WI38 (cell line): ENCODE measurements around the gene AGAP1.

ENCODE experiments used
- H3K4me3 ChIP-seq: 2 replicates; pipeline ENCODE4 v1.5.1; 2011; ENCODE audit warnings: low read depth, mild to moderate bottlenecking, control low read depth, low read length
- CTCF ChIP-seq: IDR thresholded peaks from 2 replicates; pipeline ENCODE4 v1.5.1; 2012; ENCODE audit warnings: low read depth, mild to moderate bottlenecking, control low read depth, low read length

AGAP1 gene

GRCh38 chr2:235658351-235659174 is 164.7 kb downstream of the AGAP1 start:
- TF ChIP-seq CTCF = no peak
- H3K4me3 ChIP-seq = no peak overlapping the region

- no peak for TF ChIP-seq CTCF
These were observed 166.0 kb downstream of the AGAP1 start for GRCh38 chr2:235659767-235660322.

GRCh38 chr2:235660484-235661082 is 166.7 kb downstream of the AGAP1 start:
- TF ChIP-seq CTCF = no peak
- H3K4me3 ChIP-seq = no peak overlapping the region

More at GRCh38 chr2:235659767-235660322, 166.0 kb downstream of the AGAP1 start:
- 0 out of 2 replicates have a peak overlapping the region, but pooled peaks have one; percentile 7 for H3K4me3 ChIP-seq

GRCh38 chr2:235661167-235661937 is 167.5 kb downstream of the AGAP1 start:
- H3K4me3 ChIP-seq = no peak overlapping the region
- TF ChIP-seq CTCF = no peak

GRCh38 chr2:235661952-235662351 is 168.1 kb downstream of the AGAP1 start:
- H3K4me3 ChIP-seq = no peak overlapping the region
- TF ChIP-seq CTCF = no peak

GRCh38 chr2:235663875-235664274 is 170.0 kb downstream of the AGAP1 start:
- no peak overlapping the region for H3K4me3 ChIP-seq
- no peak for TF ChIP-seq CTCF
